ENCODE results near the gene APEX1. TPM values are rescaled to one million over a fixed set of nuclear protein-coding genes. Genes with fewer than 3 reads are reported as not detected.

Gene APEX1
- total RNA-seq, 2 donors from 2014 or later, result 45.9 to 85.6 TPM

DNA sequence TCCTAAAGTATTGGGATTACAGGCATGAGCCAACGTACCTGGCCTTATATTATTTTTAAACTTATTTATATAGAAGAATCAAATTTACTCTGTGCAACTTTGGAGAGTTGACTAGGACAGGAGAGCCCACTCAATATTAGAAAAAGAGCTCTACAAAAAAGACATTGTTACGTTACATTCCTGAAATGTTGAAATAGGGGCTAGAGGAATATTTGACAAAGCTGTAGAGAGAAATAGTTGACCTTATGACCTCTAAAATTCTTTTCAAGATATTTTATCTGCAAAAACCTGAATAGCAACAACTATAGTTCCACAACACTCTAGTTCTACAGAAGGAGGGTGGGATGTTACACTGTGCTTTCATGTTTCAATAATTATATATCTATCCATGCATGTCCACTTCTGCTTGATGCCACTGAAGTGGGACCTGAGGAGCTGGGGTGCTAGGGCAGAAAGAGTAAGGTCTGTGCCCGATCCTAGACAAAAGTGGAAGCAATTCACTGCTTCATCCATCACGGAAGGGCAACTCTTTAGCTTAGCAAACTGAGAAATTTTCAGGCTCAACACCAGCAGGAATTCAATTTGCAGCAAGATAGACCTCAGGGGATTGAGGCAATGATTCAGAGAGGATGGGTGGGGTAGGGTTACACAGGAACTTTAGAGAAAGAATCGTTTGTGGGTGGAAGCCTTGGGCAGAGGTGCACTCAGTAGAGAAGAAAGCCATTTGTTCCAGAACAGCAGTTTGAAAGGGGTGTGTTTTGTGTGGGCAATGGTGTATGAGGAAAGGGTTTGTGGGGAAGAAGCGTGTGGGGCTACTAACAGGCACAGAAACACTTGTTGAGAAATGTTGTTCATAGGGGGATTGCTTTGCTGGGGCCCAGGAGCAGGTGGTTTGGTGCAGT is 34.3 kb downstream of the APEX1 start:
- ATAC-seq (ENCODE audit: insufficient number of reproducible peaks, low FRiP score, low read depth), result no peak
- Histone ChIP-seq H3K27me3 (replicated peaks; ENCODE audit: insufficient read depth) (no peaks in the 10 kb centered on the region), H3K36me3 (no peaks in the 10 kb centered on the region), H3K4me1 (ENCODE audit: control insufficient read depth in 1 of 2, low read depth in 2 of 2) (no peaks in the 10 kb centered on the region), H3K9me3 (no peaks in the 10 kb centered on the region), H3K4me3 (no peak overlapping the region), H3K27ac (no peak overlapping the region)
- TF ChIP-seq, protein P1, sequence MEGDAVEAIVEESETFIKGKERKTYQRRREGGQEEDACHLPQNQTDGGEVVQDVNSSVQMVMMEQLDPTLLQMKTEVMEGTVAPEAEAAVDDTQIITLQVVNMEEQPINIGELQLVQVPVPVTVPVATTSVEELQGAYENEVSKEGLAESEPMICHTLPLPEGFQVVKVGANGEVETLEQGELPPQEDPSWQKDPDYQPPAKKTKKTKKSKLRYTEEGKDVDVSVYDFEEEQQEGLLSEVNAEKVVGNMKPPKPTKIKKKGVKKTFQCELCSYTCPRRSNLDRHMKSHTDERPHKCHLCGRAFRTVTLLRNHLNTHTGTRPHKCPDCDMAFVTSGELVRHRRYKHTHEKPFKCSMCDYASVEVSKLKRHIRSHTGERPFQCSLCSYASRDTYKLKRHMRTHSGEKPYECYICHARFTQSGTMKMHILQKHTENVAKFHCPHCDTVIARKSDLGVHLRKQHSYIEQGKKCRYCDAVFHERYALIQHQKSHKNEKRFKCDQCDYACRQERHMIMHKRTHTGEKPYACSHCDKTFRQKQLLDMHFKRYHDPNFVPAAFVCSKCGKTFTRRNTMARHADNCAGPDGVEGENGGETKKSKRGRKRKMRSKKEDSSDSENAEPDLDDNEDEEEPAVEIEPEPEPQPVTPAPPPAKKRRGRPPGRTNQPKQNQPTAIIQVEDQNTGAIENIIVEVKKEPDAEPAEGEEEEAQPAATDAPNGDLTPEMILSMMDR (IDR thresholded peaks at IDR 0.05), result no peak
- DNase-seq (ENCODE audit: low spot score), result no peak

DNA sequence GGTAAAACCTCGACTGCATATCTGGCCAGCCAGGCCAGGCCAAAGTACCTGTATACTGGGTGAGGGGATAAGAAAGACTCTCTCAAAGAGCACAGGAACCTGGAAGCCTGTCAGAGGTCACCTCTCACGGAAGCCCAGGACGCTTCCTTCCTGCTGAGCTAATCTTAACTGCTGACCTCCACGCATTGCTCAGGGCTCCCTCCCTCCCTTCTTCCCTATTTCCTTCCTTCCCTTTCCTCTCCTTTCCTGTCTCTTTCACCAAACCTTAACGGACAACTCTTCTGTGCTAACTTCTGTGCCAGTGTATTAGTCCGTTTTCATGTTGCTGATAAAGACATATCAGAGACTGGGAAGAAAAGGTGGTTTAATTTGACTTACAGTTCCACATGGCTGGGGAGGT is 35.5 kb downstream of the APEX1 start:
- no peaks in the 10 kb centered on the region for H3K27me3 ChIP-seq (replicated peaks; ENCODE audit: insufficient read depth)
- no peak for ATAC-seq (ENCODE audit: insufficient number of reproducible peaks, low FRiP score, low read depth)
- H3K4me3 ChIP-seq, result no peak overlapping the region
- H3K4me1 ChIP-seq (ENCODE audit: control insufficient read depth in 1 of 2, low read depth in 2 of 2), result no peaks in the 10 kb centered on the region
- no peak for DNase-seq (ENCODE audit: low spot score)
- no peaks in the 10 kb centered on the region for H3K9me3 ChIP-seq
- no peaks in the 10 kb centered on the region for H3K36me3 ChIP-seq
- TF ChIP-seq, protein P1 (IDR thresholded peaks at IDR 0.05), result no peak
- H3K27ac ChIP-seq, result no peak overlapping the region

DNA sequence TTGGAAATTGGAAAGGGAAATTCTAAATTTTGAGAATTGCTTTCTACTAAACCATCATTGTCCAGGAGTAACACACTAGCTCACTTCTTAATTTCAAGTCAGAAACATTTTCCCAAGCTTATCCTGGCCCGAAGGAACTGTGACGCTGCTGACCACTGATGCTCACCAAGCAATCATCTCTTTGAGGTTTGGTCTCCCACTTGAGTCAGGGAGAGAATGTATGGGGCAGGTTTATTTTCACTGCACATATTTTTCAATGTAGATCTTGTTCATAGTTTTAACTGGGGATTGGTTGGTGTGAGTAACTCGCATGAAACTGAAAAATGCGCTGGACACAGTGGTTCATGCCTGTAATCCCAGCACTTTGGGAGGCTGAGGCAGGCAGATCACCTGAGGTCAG is 37.5 kb downstream of the APEX1 start:
- no peak for DNase-seq (ENCODE audit: low spot score)
- Histone ChIP-seq H3K4me3 (no peak overlapping the region), H3K4me1 (ENCODE audit: control insufficient read depth in 1 of 2, low read depth in 2 of 2) (no peaks in the 10 kb centered on the region), H3K27me3 (replicated peaks; ENCODE audit: insufficient read depth) (no peaks in the 10 kb centered on the region), H3K9me3 (no peaks in the 10 kb centered on the region), H3K27ac (no peak overlapping the region), H3K36me3 (no peaks in the 10 kb centered on the region)
- no peak for ATAC-seq (ENCODE audit: insufficient number of reproducible peaks, low FRiP score, low read depth)
- TF ChIP-seq, protein P1 (IDR thresholded peaks at IDR 0.05), result no peak

DNA sequence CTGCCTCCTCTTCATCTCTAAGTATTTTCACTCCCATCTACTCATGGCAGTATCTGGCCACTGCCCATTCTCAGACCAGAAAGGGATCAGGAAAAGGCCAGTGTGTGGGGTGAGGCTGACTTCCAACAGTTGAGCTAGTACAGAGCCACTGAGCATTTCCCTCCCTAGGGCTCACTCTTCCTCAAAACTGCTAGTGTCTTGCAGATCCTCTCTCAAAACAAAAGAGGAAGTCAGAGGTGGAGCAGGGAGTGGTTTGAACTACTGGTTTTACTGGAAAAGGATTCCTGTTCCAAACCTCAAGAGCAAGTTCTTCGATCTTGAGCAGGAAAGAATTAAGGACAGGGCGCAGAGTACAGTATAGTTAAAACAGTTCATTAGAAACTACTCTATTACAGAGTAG is 38.6 kb downstream of the APEX1 start:
- H3K27ac ChIP-seq, result no peak overlapping the region
- TF ChIP-seq, protein P1 (IDR thresholded peaks at IDR 0.05), result no peak
- H3K27me3 ChIP-seq (replicated peaks; ENCODE audit: insufficient read depth), result no peaks in the 10 kb centered on the region
- no peak for ATAC-seq (ENCODE audit: insufficient number of reproducible peaks, low FRiP score, low read depth)
- no peak overlapping the region for H3K4me3 ChIP-seq
- no peaks in the 10 kb centered on the region for H3K9me3 ChIP-seq
- DNase-seq (ENCODE audit: low spot score), result no peak
- H3K4me1 ChIP-seq (ENCODE audit: control insufficient read depth in 1 of 2, low read depth in 2 of 2), result no peaks in the 10 kb centered on the region
- H3K36me3 ChIP-seq, result no peaks in the 10 kb centered on the region

DNA sequence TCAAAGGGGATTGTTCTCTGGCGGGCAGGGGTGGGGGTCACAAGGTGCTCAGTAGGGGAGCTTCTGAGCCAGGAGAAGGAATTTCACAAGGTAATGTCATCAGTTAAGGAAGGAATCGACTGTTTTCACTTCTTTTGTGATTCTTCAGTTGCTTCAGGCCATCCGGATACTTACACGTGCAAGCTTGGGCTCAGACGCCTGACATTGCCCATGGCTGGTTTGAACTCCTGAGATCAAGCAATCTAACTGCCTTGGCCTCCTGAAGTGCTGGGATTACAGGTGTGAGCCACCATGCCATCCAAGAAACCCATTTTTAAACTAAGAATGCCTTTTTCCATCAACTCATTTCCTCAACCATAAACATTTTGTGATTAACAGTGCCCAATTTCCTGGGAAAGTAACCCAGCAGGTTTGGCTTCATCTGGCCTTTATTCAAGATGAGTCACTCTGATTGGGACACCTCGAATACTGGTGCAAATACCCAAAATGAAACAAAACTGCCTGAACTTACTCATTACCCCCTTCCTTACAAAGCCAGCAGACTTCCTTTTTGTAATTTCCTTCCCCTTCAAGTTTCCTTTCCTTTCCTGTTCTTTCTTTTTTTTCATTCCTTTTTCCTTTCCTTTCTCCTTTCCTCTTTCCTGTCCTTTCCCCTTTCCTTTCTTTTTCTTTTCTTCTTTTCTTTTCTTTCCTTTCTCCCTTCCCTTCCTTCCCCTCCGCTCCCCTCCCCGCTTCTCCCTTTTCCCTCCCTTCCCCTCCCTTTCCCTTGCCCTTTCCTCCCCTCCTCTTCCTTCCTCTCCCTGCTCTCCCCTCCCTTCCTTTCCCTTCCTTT is 40.1 kb downstream of the APEX1 start:
- ATAC-seq (ENCODE audit: insufficient number of reproducible peaks, low FRiP score, low read depth) (no peak), DNase-seq (ENCODE audit: low spot score) (no peak)

More for the DNA sequence above, 40.1 kb downstream of the APEX1 start:
- Histone ChIP-seq H3K36me3 (no peaks in the 10 kb centered on the region), H3K27me3 (replicated peaks; ENCODE audit: insufficient read depth) (no peaks in the 10 kb centered on the region), H3K4me1 (ENCODE audit: control insufficient read depth in 1 of 2, low read depth in 2 of 2) (no peaks in the 10 kb centered on the region), H3K27ac (no peak overlapping the region), H3K9me3 (no peaks in the 10 kb centered on the region), H3K4me3 (no peak overlapping the region)
- TF ChIP-seq, protein P1 (IDR thresholded peaks at IDR 0.05), result no peak
